ENCODE data around the gene PDXK.

PDXK gene

DNA sequence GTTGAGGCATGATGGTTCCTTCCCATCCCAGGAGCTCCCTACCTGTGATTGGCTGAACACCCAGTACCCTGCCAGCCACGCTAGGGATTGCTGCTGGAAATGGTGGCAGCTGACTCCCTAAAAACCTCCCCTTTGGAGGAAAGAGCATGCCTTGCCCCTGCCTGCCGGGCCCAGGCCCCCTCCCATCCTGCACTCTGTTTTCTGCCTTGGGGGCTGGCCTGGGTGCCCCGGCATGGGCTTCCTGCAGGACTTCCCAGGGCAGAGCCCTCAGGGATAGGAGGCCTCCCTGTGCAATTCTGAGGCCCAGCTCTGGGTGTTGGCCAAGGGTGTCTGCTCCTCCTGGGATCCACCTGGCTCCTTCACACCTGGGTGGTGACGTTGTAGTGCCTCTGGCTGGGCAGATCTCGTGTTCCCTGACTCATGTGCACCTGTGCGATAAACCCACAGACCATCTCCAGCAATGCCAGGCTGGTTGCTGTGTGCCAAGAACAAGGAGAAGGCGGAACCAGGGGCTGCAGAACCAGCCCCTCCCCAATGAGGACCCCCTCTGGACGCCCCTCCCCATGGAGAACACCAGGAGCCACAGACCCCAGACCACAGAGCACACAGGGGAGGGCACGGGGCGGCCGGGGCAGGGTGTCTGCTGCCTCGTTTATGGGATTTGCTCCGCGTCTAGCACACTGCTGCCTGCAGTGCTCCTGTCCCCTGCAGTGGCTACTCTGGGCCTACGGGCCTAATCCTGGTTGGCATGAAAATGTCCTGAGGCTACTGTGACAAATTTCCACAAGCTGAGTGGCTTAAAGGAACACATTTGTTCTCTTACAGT is 43.6 kb downstream of the PDXK start:
- TF ChIP-seq EZH2phosphoT487 (conservative IDR thresholded peaks at IDR 0.05; ENCODE audit: low read length), result no peak
- no peak for TF ChIP-seq CTCF (IDR thresholded peaks at IDR 0.05; ENCODE audit: insufficient read depth, low read length, poor library complexity, severe bottlenecking)
- Histone ChIP-seq H3K4me3 (ENCODE audit: insufficient read depth, low read length, poor library complexity, severe bottlenecking) (no peak overlapping the region), H3K9ac (ENCODE audit: low read length) (no peak overlapping the region), H2AFZ (ENCODE audit: low read depth, low read length, severe bottlenecking) (no peak overlapping the region), H3K9me2 (replicated peaks; ENCODE audit: insufficient read depth, low read length) (no peaks in the 10 kb centered on the region), H3K79me2 (ENCODE audit: insufficient read depth, low read length) (no peaks in the 10 kb centered on the region), H4K20me1 (ENCODE audit: low read depth, low read length) (no peaks in the 10 kb centered on the region), H3K27me3 (ENCODE audit: low read length) (no peaks in the 10 kb centered on the region), H3F3A (ENCODE audit: insufficient read depth) (no peaks in the 10 kb centered on the region), H3K27ac (ENCODE audit: low read depth, low read length) (no peak overlapping the region), H3K9me3 (ENCODE audit: insufficient read depth, low read length) (no peaks in the 10 kb centered on the region), H3K4me2 (ENCODE audit: low read depth, low read length, poor library complexity, severe bottlenecking) (no peak overlapping the region), H3K36me3 (ENCODE audit: low read length) (no peaks in the 10 kb centered on the region)

- no peak overlapping the region for H3K4me2 ChIP-seq (ENCODE audit: low read depth, low read length, poor library complexity, severe bottlenecking)
- H3K9me2 ChIP-seq (replicated peaks; ENCODE audit: insufficient read depth, low read length), result no peaks in the 10 kb centered on the region
- H3K4me3 ChIP-seq (ENCODE audit: insufficient read depth, low read length, poor library complexity, severe bottlenecking), result no peak overlapping the region
- no peaks in the 10 kb centered on the region for H3K79me2 ChIP-seq (ENCODE audit: insufficient read depth, low read length)
- TF ChIP-seq CTCF (IDR thresholded peaks at IDR 0.05; ENCODE audit: insufficient read depth, low read length, poor library complexity, severe bottlenecking) (no peak), EZH2phosphoT487 (conservative IDR thresholded peaks at IDR 0.05; ENCODE audit: low read length) (no peak)
- no peak overlapping the region for H3K27ac ChIP-seq (ENCODE audit: low read depth, low read length)
- H3K9ac ChIP-seq (ENCODE audit: low read length), result no peak overlapping the region
- H3F3A ChIP-seq (ENCODE audit: insufficient read depth), result no peaks in the 10 kb centered on the region
- H3K36me3 ChIP-seq (ENCODE audit: low read length), result no peaks in the 10 kb centered on the region
- no peaks in the 10 kb centered on the region for H4K20me1 ChIP-seq (ENCODE audit: low read depth, low read length)
- no peak overlapping the region for H2AFZ ChIP-seq (ENCODE audit: low read depth, low read length, severe bottlenecking)
- no peaks in the 10 kb centered on the region for H3K27me3 ChIP-seq (ENCODE audit: low read length)
- no peaks in the 10 kb centered on the region for H3K9me3 ChIP-seq (ENCODE audit: insufficient read depth, low read length)
These were observed 45.1 kb downstream of the PDXK start for GRCh38 chr21:43763901-43764523.

DNA sequence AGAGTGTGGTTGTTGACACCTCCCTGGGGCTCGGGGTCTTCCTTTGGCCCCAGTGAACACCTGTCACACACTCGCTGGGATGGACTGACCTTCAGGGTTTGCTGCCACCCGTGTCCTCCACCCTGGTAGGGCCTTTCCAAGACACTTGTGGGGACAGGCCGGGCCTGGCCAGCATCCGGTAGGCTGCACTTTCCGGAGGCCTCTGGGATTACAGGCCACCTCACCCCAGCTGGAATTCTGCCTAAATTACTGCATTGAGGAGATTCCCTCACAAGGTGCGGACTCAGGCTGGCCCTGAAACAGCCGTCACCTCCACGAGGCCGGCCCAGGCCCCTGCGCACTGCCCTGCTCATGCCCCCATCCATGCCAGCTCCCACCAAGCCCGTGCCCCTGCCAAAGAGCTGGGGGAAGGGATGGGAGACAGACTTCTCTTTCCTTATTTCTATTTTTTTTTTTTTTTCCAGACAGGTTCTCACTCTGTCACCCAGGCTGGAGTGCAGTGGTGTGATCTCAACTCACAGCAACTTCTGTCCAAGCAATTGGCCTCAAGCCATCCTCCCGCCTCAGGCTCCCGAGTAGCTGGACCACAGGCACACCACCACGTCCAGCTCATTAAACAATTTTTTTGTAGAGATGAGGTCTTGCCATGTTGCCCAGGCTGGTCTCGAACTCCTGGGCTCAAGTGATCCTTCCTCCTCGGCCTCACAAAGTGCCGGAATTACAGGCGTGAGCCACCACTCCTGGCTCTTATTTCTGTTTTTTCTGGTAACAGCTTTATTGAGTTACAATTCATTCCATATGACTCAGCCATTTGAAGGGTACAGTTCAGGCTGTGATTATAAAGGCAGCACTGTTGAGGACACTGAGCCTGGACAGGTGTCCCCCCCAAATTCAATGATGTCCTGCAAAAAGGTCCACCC is 45.9 kb downstream of the PDXK start:
- H3K27me3 ChIP-seq (ENCODE audit: low read length), result no peaks in the 10 kb centered on the region
- H4K20me1 ChIP-seq (ENCODE audit: low read depth, low read length), result no peaks in the 10 kb centered on the region
- H3K36me3 ChIP-seq (ENCODE audit: low read length), result no peaks in the 10 kb centered on the region
- H3K27ac ChIP-seq (ENCODE audit: low read depth, low read length), result no peak overlapping the region
- no peak overlapping the region for H2AFZ ChIP-seq (ENCODE audit: low read depth, low read length, severe bottlenecking)
- no peak overlapping the region for H3K4me3 ChIP-seq (ENCODE audit: insufficient read depth, low read length, poor library complexity, severe bottlenecking)
- no peak for TF ChIP-seq EZH2phosphoT487 (conservative IDR thresholded peaks at IDR 0.05; ENCODE audit: low read length)
- no peak for TF ChIP-seq CTCF (IDR thresholded peaks at IDR 0.05; ENCODE audit: insufficient read depth, low read length, poor library complexity, severe bottlenecking)
- H3K9me3 ChIP-seq (ENCODE audit: insufficient read depth, low read length), result no peaks in the 10 kb centered on the region
- no peaks in the 10 kb centered on the region for H3F3A ChIP-seq (ENCODE audit: insufficient read depth)
- no peak overlapping the region for H3K4me2 ChIP-seq (ENCODE audit: low read depth, low read length, poor library complexity, severe bottlenecking)
- H3K9ac ChIP-seq (ENCODE audit: low read length), result no peak overlapping the region
- no peaks in the 10 kb centered on the region for H3K79me2 ChIP-seq (ENCODE audit: insufficient read depth, low read length)
- no peaks in the 10 kb centered on the region for H3K9me2 ChIP-seq (replicated peaks; ENCODE audit: insufficient read depth, low read length)
